Thymus (tissue), 11 donors: ENCODE data around the gene HAGHL. TPM values are rescaled to one million over a fixed set of nuclear protein-coding genes. Genes with fewer than 3 reads are reported as not detected.

Experiments used
- DNase-seq, 9 donors: peaks; one replicate each; pipeline ENCODE4 v3.0.0-alpha.2; 2013; ENCODE audit warnings: low spot score in 9 of 9, low read depth in 6 of 9, missing footprints in 1 of 9
- H3K27ac ChIP-seq, 2 donors: one replicate each; pipeline ENCODE4 v1.5.1; 2013; ENCODE audit warnings: control low read depth in 1 of 2, low read depth in 1 of 2, low read length in 1 of 2, mild to moderate bottlenecking in 1 of 2, moderate library complexity in 1 of 2
- H3K27me3 ChIP-seq, 2 donors: one replicate each; pipeline ENCODE4 v1.5.1; 2013; ENCODE audit warnings: low read length in 1 of 2; ENCODE audit not compliant: control insufficient read depth in 2 of 2, insufficient read depth in 1 of 2
- H3K36me3 ChIP-seq, 2 donors: one replicate each; pipeline ENCODE4 v1.5.1; 2013; ENCODE audit warnings: low read length in 1 of 2, mild to moderate bottlenecking in 1 of 2, moderate library complexity in 1 of 2; ENCODE audit not compliant: control insufficient read depth in 2 of 2, insufficient read depth in 2 of 2
- H3K4me1 ChIP-seq, 2 donors: one replicate each; pipeline ENCODE4 v1.5.1; 2013; ENCODE audit warnings: low read length in 2 of 2; ENCODE audit not compliant: control insufficient read depth in 2 of 2, insufficient read depth in 2 of 2
- H3K4me3 ChIP-seq, 2 donors: one replicate each; pipeline ENCODE4 v1.5.1; 2013; ENCODE audit warnings: low read length in 2 of 2, control low read depth in 1 of 2, mild to moderate bottlenecking in 1 of 2
- H3K9me3 ChIP-seq, 2 donors: one replicate each; pipeline ENCODE4 v1.5.1; 2013; ENCODE audit warnings: low read length in 1 of 2, mild to moderate bottlenecking in 1 of 2; ENCODE audit not compliant: control insufficient read depth in 2 of 2, insufficient read depth in 1 of 2
- WGBS: extraction: QIAGEN DNeasy Blood & Tissue Kit; methylation state at CpG from one replicate; pipeline ENCODE4 v1.1.7; 2013; 5-methylcytosine and 5-hydroxymethylcytosine counted together
- polyA plus RNA-seq: library from polyadenylated mRNA; stranded (reverse); fragments of 200-250 nt; gene quantifications from one replicate; pipeline ENCODE4 v1.2.3, GENCODE V29; 2013
- total RNA-seq: library from RNA; stranded (reverse); fragments of 120-200 nt; gene quantifications from one replicate; pipeline ENCODE4 v1.2.4, GENCODE V29; 2013
- donor health status: healthy.

HAGHL gene
- total and polyA plus RNA-seq, 2 donors, result 15.7 to 50.6 TPM

DNA sequence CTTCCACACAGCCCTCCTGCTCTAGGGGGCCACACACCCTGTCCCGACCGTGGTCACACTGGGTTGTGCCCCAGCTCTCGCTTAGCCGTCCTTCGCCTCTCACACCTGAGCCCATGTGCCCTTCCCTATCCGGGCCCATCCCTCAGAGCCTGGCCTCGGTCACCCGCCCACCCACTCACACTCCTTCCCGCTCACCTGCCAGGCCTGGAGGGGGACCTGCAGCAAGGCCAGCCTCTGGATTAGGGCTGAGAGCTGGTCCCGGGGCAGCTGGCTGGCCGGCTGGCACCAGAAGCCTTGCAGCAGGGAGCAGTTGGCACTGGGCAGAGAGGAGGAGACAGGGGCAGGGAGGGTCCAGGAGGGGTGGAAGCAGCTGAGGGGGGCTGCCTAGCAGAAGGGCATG is 51.5 kb downstream of the HAGHL start:
- no peaks in the 10 kb centered on the region for H3K36me3 ChIP-seq
- 94% methylated on average over 11 of the region's 11 CpGs for WGBS

GRCh38 chr16:778909-779527 is 52.1 kb downstream of the HAGHL start:
- Histone ChIP-seq H3K27ac (no peak overlapping the region), H3K27me3 (peaks cover 0 to 35% of the 10 kb centered on the region in 2 donors), H3K4me1 (no peaks in the 10 kb centered on the region), H3K9me3 (no peaks in the 10 kb centered on the region), H3K36me3 (no peaks in the 10 kb centered on the region), H3K4me3 (no peak overlapping the region)
- DNase-seq, result no peak
- WGBS, result 88% methylated on average over 6 of the region's 6 CpGs

More for the DNA sequence above, 51.5 kb downstream of the HAGHL start:
- Histone ChIP-seq H3K4me1 (no peaks in the 10 kb centered on the region), H3K27me3 (peaks cover 0 to 35% of the 10 kb centered on the region in 2 donors), H3K27ac (no peak overlapping the region), H3K4me3 (no peak overlapping the region), H3K9me3 (no peaks in the 10 kb centered on the region)
- DNase-seq, result no peak

Other genes starting within 250 kb of the HAGHL start
- gene CAPN15, start 199.4 kb upstream of the HAGHL start, total RNA-seq, result 16.8 TPM
- gene CAPN15, start 199.4 kb upstream of the HAGHL start, polyA plus RNA-seq, result 40.4 TPM
- under 0.01 TPM for gene PRR35, start 166.7 kb upstream of the HAGHL start, total RNA-seq
- 0.09 TPM for gene PRR35, start 166.7 kb upstream of the HAGHL start, polyA plus RNA-seq
- gene NHLRC4, start 160.1 kb upstream of the HAGHL start, total RNA-seq, result 5.5 TPM
- 3.1 TPM for gene NHLRC4, start 160.1 kb upstream of the HAGHL start, polyA plus RNA-seq
- 14.4 TPM for gene PIGQ, start 157.1 kb upstream of the HAGHL start, total RNA-seq
- 65.4 TPM for gene PIGQ, start 157.1 kb upstream of the HAGHL start, polyA plus RNA-seq
- 20.1 TPM for gene RAB40C, start 137.0 kb upstream of the HAGHL start, total RNA-seq
- 43.3 TPM for gene RAB40C, start 137.0 kb upstream of the HAGHL start, polyA plus RNA-seq
- 0.33 TPM for gene WFIKKN1, start 96.1 kb upstream of the HAGHL start, total RNA-seq
- gene WFIKKN1, start 96.1 kb upstream of the HAGHL start, polyA plus RNA-seq, result 2.1 TPM
- 97.6 TPM for gene METTL26, start 90.8 kb upstream of the HAGHL start, total RNA-seq
- 110 TPM for gene METTL26, start 90.8 kb upstream of the HAGHL start, polyA plus RNA-seq
- 17.0 TPM for gene MCRIP2, start 85.3 kb upstream of the HAGHL start, total RNA-seq
- 25.2 TPM for gene MCRIP2, start 85.3 kb upstream of the HAGHL start, polyA plus RNA-seq
- gene WDR90, start 77.7 kb upstream of the HAGHL start, total RNA-seq, result 10.1 TPM
- 22.6 TPM for gene WDR90, start 77.7 kb upstream of the HAGHL start, polyA plus RNA-seq
- 39.3 TPM for gene RHOT2, start 59.0 kb upstream of the HAGHL start, total RNA-seq
- 252 TPM for gene RHOT2, start 59.0 kb upstream of the HAGHL start, polyA plus RNA-seq
- gene RHBDL1, start 51.4 kb upstream of the HAGHL start, total RNA-seq, result 5.1 TPM
- gene RHBDL1, start 51.4 kb upstream of the HAGHL start, polyA plus RNA-seq, result 3.1 TPM
- gene STUB1, start 46.7 kb upstream of the HAGHL start, total RNA-seq, result 70.2 TPM
- gene STUB1, start 46.7 kb upstream of the HAGHL start, polyA plus RNA-seq, result 122 TPM
- gene JMJD8, start 42.8 kb upstream of the HAGHL start, total RNA-seq, result 23.4 TPM
- gene JMJD8, start 42.8 kb upstream of the HAGHL start, polyA plus RNA-seq, result 31.2 TPM
- gene WDR24, start 36.7 kb upstream of the HAGHL start, total RNA-seq, result 2.2 TPM
- 10.1 TPM for gene WDR24, start 36.7 kb upstream of the HAGHL start, polyA plus RNA-seq
- 0.76 TPM for gene FBXL16, start 21.3 kb upstream of the HAGHL start, total RNA-seq
- gene FBXL16, start 21.3 kb upstream of the HAGHL start, polyA plus RNA-seq, result 9.6 TPM
- 21.9 TPM for gene METRN, start 12.0 kb upstream of the HAGHL start, total RNA-seq
- 24.2 TPM for gene METRN, start 12.0 kb upstream of the HAGHL start, polyA plus RNA-seq
- gene ANTKMT, start 6.0 kb upstream of the HAGHL start, total RNA-seq, result 53.9 TPM
- gene ANTKMT, start 6.0 kb upstream of the HAGHL start, polyA plus RNA-seq, result 56.2 TPM
- gene CCDC78, start 663 bp upstream of the HAGHL start, total RNA-seq, result 4.8 TPM
- gene CCDC78, start 663 bp upstream of the HAGHL start, polyA plus RNA-seq, result 12.4 TPM
- 20.8 TPM for gene CIAO3, start 13.9 kb downstream of the HAGHL start, total RNA-seq
- 60.4 TPM for gene CIAO3, start 13.9 kb downstream of the HAGHL start, polyA plus RNA-seq
- 0.61 TPM for gene MSLN, start 33.6 kb downstream of the HAGHL start, total RNA-seq
- gene MSLN, start 33.6 kb downstream of the HAGHL start, polyA plus RNA-seq, result 2.6 TPM
- gene RPUSD1, start 61.3 kb downstream of the HAGHL start, total RNA-seq, result 16.9 TPM
- 20.9 TPM for gene RPUSD1, start 61.3 kb downstream of the HAGHL start, polyA plus RNA-seq
- 20.4 TPM for gene CHTF18, start 61.5 kb downstream of the HAGHL start, total RNA-seq
- gene CHTF18, start 61.5 kb downstream of the HAGHL start, polyA plus RNA-seq, result 38.8 TPM
- not detected for gene GNG13, start 73.6 kb downstream of the HAGHL start, total RNA-seq
- 0.55 TPM for gene GNG13, start 73.6 kb downstream of the HAGHL start, polyA plus RNA-seq
- 8.9 TPM for gene LMF1, start 243.9 kb downstream of the HAGHL start, total RNA-seq
- 22.8 TPM for gene LMF1, start 243.9 kb downstream of the HAGHL start, polyA plus RNA-seq